Esophagus squamous epithelium (tissue), 4 donors: Measurements from ENCODE around the gene XIRP2.

ENCODE experiments used
- CTCF ChIP-seq, 6 experiments: fragments of 450-650 bp in 4 of 6; fragments of 200-600 bp in 2 of 6; sonication (generic) in 2 of 6; IDR thresholded peaks; one replicate each; pipeline ENCODE4 v1.5.1; 2016 to 2019; ENCODE audit warnings: antibody characterized with exemption in 6 of 6, mild to moderate bottlenecking in 4 of 6, moderate library complexity in 4 of 6
- POLR2A ChIP-seq, 4 donors: fragments of 450-650 bp; IDR thresholded peaks; one replicate each; pipeline ENCODE4 v1.6.1; 2017; ENCODE audit warnings: antibody characterized with exemption in 4 of 4, mild to moderate bottlenecking in 4 of 4, moderate library complexity in 3 of 4

- TF ChIP-seq CTCF (IDR thresholded peaks at IDR 0.05) (no peak), POLR2A (IDR thresholded peaks at IDR 0.05) (no peak)
Observed at GRCh38 chr2:167198009-167198408, 309.7 kb downstream of the XIRP2 start.
